Upper lobe of left lung (tissue), 4 donors: ENCODE measurements around the gene TAGLN3.

Source experiments
- EP300 ChIP-seq, 4 donors: sonication (generic); formaldehyde crosslinking; IDR thresholded peaks; one replicate each; pipeline ENCODE4 v1.5.1; 2017; ENCODE audit warnings: antibody characterized with exemption in 4 of 4, control low read depth in 2 of 4
- POLR2A ChIP-seq, 4 donors: fragments of 450-650 bp; IDR thresholded peaks; one replicate each; pipeline ENCODE4 v1.5.1; 2016 to 2017; ENCODE audit warnings: antibody characterized with exemption in 4 of 4, mild to moderate bottlenecking in 2 of 4
- TF ChIP-seq, protein P1 (sequence below), 6 experiments: fragments of 450-650 bp in 4 of 6; fragments of 200-600 bp in 2 of 6; sonication (generic) in 2 of 6; IDR thresholded peaks; one replicate each; pipeline ENCODE4 v1.5.1; 2016 to 2019; ENCODE audit warnings: antibody characterized with exemption in 6 of 6

DNA sequence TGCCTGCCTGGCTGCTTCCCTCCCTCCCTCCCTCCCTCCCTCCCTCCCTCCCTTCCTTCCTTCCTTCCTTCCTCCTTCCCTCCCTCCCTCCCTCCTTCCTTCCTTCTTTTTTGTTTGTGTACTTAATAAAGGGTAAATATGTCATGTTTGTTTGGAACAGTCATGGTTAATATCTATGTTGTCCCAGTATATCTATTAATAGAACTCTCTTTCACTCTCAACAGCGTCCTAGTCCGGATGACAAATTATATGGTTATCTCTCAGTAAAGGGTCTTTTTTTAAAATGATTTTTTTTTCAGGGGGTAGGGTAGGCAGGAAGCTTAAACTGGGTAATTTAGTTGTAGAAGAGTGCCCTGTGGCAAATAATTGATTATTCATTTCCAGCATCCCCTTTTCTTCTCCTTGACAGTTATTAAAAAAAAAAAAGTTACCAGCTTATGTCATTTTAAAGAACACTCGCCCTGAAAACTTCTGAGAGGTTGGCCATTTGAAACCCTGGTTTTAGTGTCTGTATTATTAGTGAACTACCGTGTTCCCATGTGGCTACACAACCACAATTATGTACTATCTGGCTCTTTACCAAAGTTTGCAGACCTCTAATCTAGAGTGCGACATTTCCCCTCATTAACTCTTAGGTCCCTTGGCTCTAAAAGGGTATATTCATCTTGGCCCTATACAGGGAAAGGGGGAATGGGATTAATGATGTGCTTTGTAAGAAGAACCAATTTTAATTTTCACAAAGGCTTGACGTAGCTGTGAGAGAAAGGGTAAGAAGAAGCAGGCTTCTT, 13.7 kb downstream of the TAGLN3 start:
- no peak for TF ChIP-seq EP300 (IDR thresholded peaks at IDR 0.05)
- no peak for TF ChIP-seq POLR2A (IDR thresholded peaks at IDR 0.05)
- TF ChIP-seq, protein P1, sequence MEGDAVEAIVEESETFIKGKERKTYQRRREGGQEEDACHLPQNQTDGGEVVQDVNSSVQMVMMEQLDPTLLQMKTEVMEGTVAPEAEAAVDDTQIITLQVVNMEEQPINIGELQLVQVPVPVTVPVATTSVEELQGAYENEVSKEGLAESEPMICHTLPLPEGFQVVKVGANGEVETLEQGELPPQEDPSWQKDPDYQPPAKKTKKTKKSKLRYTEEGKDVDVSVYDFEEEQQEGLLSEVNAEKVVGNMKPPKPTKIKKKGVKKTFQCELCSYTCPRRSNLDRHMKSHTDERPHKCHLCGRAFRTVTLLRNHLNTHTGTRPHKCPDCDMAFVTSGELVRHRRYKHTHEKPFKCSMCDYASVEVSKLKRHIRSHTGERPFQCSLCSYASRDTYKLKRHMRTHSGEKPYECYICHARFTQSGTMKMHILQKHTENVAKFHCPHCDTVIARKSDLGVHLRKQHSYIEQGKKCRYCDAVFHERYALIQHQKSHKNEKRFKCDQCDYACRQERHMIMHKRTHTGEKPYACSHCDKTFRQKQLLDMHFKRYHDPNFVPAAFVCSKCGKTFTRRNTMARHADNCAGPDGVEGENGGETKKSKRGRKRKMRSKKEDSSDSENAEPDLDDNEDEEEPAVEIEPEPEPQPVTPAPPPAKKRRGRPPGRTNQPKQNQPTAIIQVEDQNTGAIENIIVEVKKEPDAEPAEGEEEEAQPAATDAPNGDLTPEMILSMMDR (IDR thresholded peaks at IDR 0.05), result no peak
